H9 (cell line): Measurements from ENCODE around the gene MTF1. TPM values are rescaled to one million over a fixed set of nuclear protein-coding genes. Genes with fewer than 3 reads are reported as not detected.

Source experiments
- DNase-seq: peaks from one replicate; pipeline ENCODE4 v3.0.0-alpha.2; 2017
- H2AFZ ChIP-seq: one replicate; pipeline ENCODE4 v1.6.1; 2013; ENCODE audit warnings: mild to moderate bottlenecking, low read length, control low read depth, moderate library complexity
- H2AK5ac ChIP-seq: 2 replicates; pipeline ENCODE4 v1.6.1; 2013; ENCODE audit warnings: low read length, control low read depth, mixed read lengths; ENCODE audit not compliant: insufficient read length
- H2BK120ac ChIP-seq: one replicate; pipeline ENCODE4 v1.6.1; 2013; ENCODE audit warnings: low read depth, mild to moderate bottlenecking, low read length, control low read depth, inconsistent platforms; ENCODE audit not compliant: poor library complexity, severe bottlenecking
- H2BK12ac ChIP-seq: 2 replicates; pipeline ENCODE4 v1.6.1; 2013; ENCODE audit warnings: low read length, control low read depth, mixed read lengths, low read depth; ENCODE audit not compliant: insufficient read length
- H2BK15ac ChIP-seq: 2 replicates; pipeline ENCODE4 v1.6.1; 2013; ENCODE audit warnings: low read depth, low read length, control low read depth
- H2BK20ac ChIP-seq: one replicate; pipeline ENCODE4 v1.6.1; 2013; ENCODE audit warnings: low read depth, mild to moderate bottlenecking, low read length, control low read depth, inconsistent platforms; ENCODE audit not compliant: poor library complexity, severe bottlenecking
- H2BK5ac ChIP-seq: 2 replicates; pipeline ENCODE4 v1.6.1; 2013; ENCODE audit warnings: low read length, control low read depth, mixed read lengths; ENCODE audit not compliant: insufficient read length
- H3K14ac ChIP-seq: 2 replicates; pipeline ENCODE4 v1.6.1; 2013; ENCODE audit warnings: low read length, control low read depth; ENCODE audit not compliant: insufficient read depth
- H3K18ac ChIP-seq: 2 replicates; pipeline ENCODE4 v1.6.1; 2013; ENCODE audit warnings: low read depth, mild to moderate bottlenecking, mixed read lengths, low read length, control low read depth; ENCODE audit not compliant: insufficient read length
- H3K23ac ChIP-seq: 2 replicates; pipeline ENCODE4 v1.6.1; 2013; ENCODE audit warnings: low read length, control low read depth, mixed read lengths, low read depth; ENCODE audit not compliant: insufficient read length
- H3K23me2 ChIP-seq: 2 replicates; pipeline ENCODE4 v1.6.1; 2013; ENCODE audit warnings: low read depth, mild to moderate bottlenecking, mixed read lengths, low read length, control low read depth; ENCODE audit not compliant: insufficient read length, poor library complexity, severe bottlenecking
- H3K27ac ChIP-seq: 2 replicates; pipeline ENCODE4 v1.5.1; 2013; ENCODE audit warnings: low read length, control low read depth, mixed read lengths, low read depth; ENCODE audit not compliant: insufficient read length
- H3K27me3 ChIP-seq: 2 replicates; pipeline ENCODE4 v1.6.1; 2013; ENCODE audit warnings: low read length, control low read depth, inconsistent platforms; ENCODE audit not compliant: insufficient read depth
- H3K4ac ChIP-seq: 2 replicates; pipeline ENCODE4 v1.6.1; 2013; ENCODE audit warnings: low read depth, mild to moderate bottlenecking, control low read depth, inconsistent platforms, low read length, moderate library complexity
- H3K4me1 ChIP-seq: 2 replicates; pipeline ENCODE4 v1.6.1; 2013; ENCODE audit warnings: low read length, control low read depth, inconsistent platforms; ENCODE audit not compliant: insufficient read depth
- H3K4me2 ChIP-seq: 2 replicates; pipeline ENCODE4 v1.6.1; 2013; ENCODE audit warnings: low read length, control low read depth, mixed read lengths; ENCODE audit not compliant: insufficient read length, insufficient read depth
- H3K56ac ChIP-seq: 2 replicates; pipeline ENCODE4 v1.6.1; 2013; ENCODE audit warnings: low read depth, mild to moderate bottlenecking, mixed read lengths, low read length, control low read depth; ENCODE audit not compliant: insufficient read length
- H3K79me1 ChIP-seq: 2 replicates; pipeline ENCODE4 v1.6.1; 2013; ENCODE audit warnings: low read depth, mild to moderate bottlenecking, moderate library complexity, low read length, control low read depth, inconsistent platforms; ENCODE audit not compliant: insufficient read depth, poor library complexity, severe bottlenecking
- H3K79me2 ChIP-seq: 2 replicates; pipeline ENCODE4 v1.6.1; 2013; ENCODE audit warnings: low read length, control low read depth, inconsistent platforms; ENCODE audit not compliant: insufficient read depth
- H3K9ac ChIP-seq: 2 replicates; pipeline ENCODE4 v1.6.1; 2013; ENCODE audit warnings: low read length, control low read depth, mixed read lengths; ENCODE audit not compliant: insufficient read length; ENCODE audit errors: extremely low read depth
- H3K9me3 ChIP-seq: one replicate; pipeline ENCODE4 v1.6.1; 2013; ENCODE audit warnings: low read depth, low read length, inconsistent platforms; ENCODE audit not compliant: control insufficient read depth
- H3T11ph ChIP-seq: one replicate; pipeline ENCODE4 v1.6.1; 2013; ENCODE audit warnings: mild to moderate bottlenecking, low read length, control low read depth, inconsistent platforms
- H4K20me1 ChIP-seq: one replicate; pipeline ENCODE4 v1.6.1; 2013; ENCODE audit not compliant: control insufficient read depth, insufficient read length, insufficient read depth
- H4K5ac ChIP-seq: 2 replicates; pipeline ENCODE4 v1.6.1; 2013; ENCODE audit warnings: low read depth, mild to moderate bottlenecking, mixed read lengths, low read length, control low read depth; ENCODE audit not compliant: insufficient read length
- H4K8ac ChIP-seq: replicated peaks from 2 replicates; pipeline ENCODE4 v1.6.1; 2013; ENCODE audit warnings: low read length, control low read depth, mixed read lengths, low read depth; ENCODE audit not compliant: insufficient read length
- H4K91ac ChIP-seq: 2 replicates; pipeline ENCODE4 v1.6.1; 2013; ENCODE audit warnings: low read depth, mild to moderate bottlenecking, moderate library complexity, mixed read lengths, low read length, control low read depth; ENCODE audit not compliant: insufficient read length
- H3K27ac Mint-ChIP-seq, 3 experiments: 2 replicates in 2 of 3; 3 replicates in 1 of 3; pipeline ENCODE4 v1.8.0; 2020 to 2021; ENCODE audit warnings: mixed read lengths in 3 of 3, mild to moderate bottlenecking in 1 of 3, moderate library complexity in 1 of 3
- H3K27me3 Mint-ChIP-seq: 2 replicates; pipeline ENCODE4 v1.8.0; 2021; ENCODE audit warnings: low read depth, mild to moderate bottlenecking, moderate library complexity, mixed read lengths
- H3K36me3 Mint-ChIP-seq, 3 experiments: 2 replicates in 2 of 3; 3 replicates in 1 of 3; pipeline ENCODE4 v1.8.0; 2020 to 2021; ENCODE audit warnings: low read depth in 3 of 3, mixed read lengths in 3 of 3; ENCODE audit not compliant: insufficient read depth in 1 of 3
- H3K4me1 Mint-ChIP-seq, 2 experiments: 2 replicates each; pipeline ENCODE4 v1.8.0; 2020; ENCODE audit warnings: mixed read lengths in 2 of 2
- H3K4me3 Mint-ChIP-seq, 2 experiments: 2 replicates in 1 of 2; 3 replicates in 1 of 2; pipeline ENCODE4 v1.8.0; 2020 to 2021; ENCODE audit warnings: mild to moderate bottlenecking in 2 of 2, mixed read lengths in 2 of 2, moderate library complexity in 1 of 2
- H3K9me3 Mint-ChIP-seq, 2 experiments: 2 replicates in 1 of 2; 3 replicates in 1 of 2; pipeline ENCODE4 v1.8.0; 2020; ENCODE audit warnings: mild to moderate bottlenecking in 2 of 2, mixed read lengths in 2 of 2, moderate library complexity in 1 of 2
- WGBS: extraction: QIAGEN DNeasy Blood & Tissue Kit; methylation state at CpG from one replicate; pipeline ENCODE4 v1.1.7; 2013; ENCODE audit warnings: missing lambda C conversion rate, low lambda C conversion rate, mixed read lengths; ENCODE audit not compliant: insufficient read length; ENCODE audit errors: extremely low coverage; 5-methylcytosine and 5-hydroxymethylcytosine counted together
- total RNA-seq: library from RNA; stranded (reverse); gene quantifications from 2 replicates; pipeline ENCODE4 v1.2.1, GENCODE V29; 2021
- TF ChIP-seq, protein P1 (sequence below): fragments of 200-600 bp; sonication (generic); conservative IDR thresholded peaks from 3 replicates; pipeline ENCODE4 v1.8.0; 2021; ENCODE audit warnings: antibody characterized with exemption, mild to moderate bottlenecking

The MTF1 gene
- total RNA-seq, 1 experiment from 2014 or later: 17.0 TPM

DNA sequence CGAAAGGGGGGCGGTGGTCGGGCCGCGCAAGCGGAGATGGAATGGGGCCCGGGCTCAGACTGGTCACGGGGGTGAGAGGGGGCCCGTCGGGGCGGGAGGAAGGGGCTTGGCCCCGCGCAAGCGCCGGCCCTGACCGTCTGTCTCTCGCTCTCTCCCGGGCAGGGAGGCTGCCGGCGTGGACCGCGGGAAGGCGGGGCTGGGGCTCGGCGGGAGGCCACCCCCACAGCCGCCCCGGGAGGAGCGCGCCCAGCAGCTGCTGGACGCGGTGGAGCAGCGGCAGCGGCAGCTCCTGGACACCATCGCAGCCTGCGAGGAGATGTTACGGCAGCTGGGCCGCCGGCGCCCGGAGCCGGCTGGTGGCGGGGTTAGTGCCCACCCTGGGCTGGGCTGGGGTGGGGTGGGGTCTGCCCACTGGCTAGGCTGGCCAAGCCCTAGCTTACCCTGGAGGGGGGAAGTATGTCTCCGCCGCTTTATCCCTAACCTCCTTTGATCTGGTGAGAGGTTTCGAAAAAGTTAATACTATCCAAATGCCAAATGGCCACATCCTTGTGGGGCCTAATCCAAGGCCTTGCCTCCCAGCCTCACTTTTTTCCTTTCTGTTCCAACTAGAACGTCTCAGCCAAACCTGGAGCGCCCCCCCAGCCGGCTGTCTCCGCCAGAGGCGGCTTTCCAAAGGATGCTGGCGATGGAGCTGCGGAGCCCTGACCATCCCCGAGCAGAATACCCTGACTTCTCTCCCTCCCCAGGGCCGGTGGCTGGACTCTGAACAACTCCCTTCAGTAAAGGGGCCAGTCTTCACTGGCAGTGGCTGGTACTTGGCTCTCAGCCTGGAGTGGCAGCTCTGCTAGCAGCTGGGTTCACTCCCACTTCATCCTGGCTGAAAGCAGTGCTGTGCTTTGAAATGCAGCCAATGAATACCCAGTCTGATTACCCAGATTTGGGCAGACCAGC is 50.7 kb downstream of the MTF1 start:
- H2BK15ac ChIP-seq: no peak overlapping the region
- Mint-ChIP-seq H3K4me3 (peak overlapping the region; percentile 84 to 93), H3K27ac (peak overlapping the region; percentile 61 to 98 (median 89); a peak in 5 of 7 replicates), H3K4me1 (peaks cover 10 to 11% of the 10 kb centered on the region in 2 experiments), H3K27me3 (no peaks in the 10 kb centered on the region; the same call in 1 of the 2 replicates), H3K36me3 (peaks cover 29 to 46% (median 30%) of the 10 kb centered on the region in 3 experiments), H3K9me3 (no peaks in the 10 kb centered on the region)
- no peak overlapping the region for H3K18ac ChIP-seq
- H2BK120ac ChIP-seq: no peak overlapping the region
- H3T11ph ChIP-seq: no peak overlapping the region
- no peak overlapping the region for H4K8ac ChIP-seq
- peak; percentile 48 for DNase-seq
- no peak overlapping the region for H2BK5ac ChIP-seq
- H3K27me3 ChIP-seq: no peaks in the 10 kb centered on the region
- H4K91ac ChIP-seq: no peak overlapping the region
- H3K56ac ChIP-seq: no peak overlapping the region
- no peaks in the 10 kb centered on the region for H4K20me1 ChIP-seq
- H3K23ac ChIP-seq: no peak overlapping the region
- no peak overlapping the region for H2BK12ac ChIP-seq
- no peak overlapping the region for H2BK20ac ChIP-seq
- peak overlapping the region; percentile 39 for H3K9ac ChIP-seq
- TF ChIP-seq, protein P1, sequence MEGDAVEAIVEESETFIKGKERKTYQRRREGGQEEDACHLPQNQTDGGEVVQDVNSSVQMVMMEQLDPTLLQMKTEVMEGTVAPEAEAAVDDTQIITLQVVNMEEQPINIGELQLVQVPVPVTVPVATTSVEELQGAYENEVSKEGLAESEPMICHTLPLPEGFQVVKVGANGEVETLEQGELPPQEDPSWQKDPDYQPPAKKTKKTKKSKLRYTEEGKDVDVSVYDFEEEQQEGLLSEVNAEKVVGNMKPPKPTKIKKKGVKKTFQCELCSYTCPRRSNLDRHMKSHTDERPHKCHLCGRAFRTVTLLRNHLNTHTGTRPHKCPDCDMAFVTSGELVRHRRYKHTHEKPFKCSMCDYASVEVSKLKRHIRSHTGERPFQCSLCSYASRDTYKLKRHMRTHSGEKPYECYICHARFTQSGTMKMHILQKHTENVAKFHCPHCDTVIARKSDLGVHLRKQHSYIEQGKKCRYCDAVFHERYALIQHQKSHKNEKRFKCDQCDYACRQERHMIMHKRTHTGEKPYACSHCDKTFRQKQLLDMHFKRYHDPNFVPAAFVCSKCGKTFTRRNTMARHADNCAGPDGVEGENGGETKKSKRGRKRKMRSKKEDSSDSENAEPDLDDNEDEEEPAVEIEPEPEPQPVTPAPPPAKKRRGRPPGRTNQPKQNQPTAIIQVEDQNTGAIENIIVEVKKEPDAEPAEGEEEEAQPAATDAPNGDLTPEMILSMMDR: 0 out of 3 replicates have a peak, but pooled peaks have one; percentile 10
- peaks cover 8% of the 10 kb centered on the region for H3K23me2 ChIP-seq
- H4K5ac ChIP-seq: no peak overlapping the region
- no peak overlapping the region for H2AK5ac ChIP-seq
- H2AFZ ChIP-seq: no peak overlapping the region
- peaks cover 9% of the 10 kb centered on the region; the same call in 1 of the 2 replicates for H3K79me2 ChIP-seq
- H3K4ac ChIP-seq: no peak overlapping the region
- peak overlapping the region; percentile 68 for H3K4me2 ChIP-seq
- H3K27ac ChIP-seq: no peak overlapping the region
- WGBS: no CpG with 5 or more reads among the region's 54 CpGs
- no peak overlapping the region for H3K14ac ChIP-seq
- H3K4me1 ChIP-seq: no peaks in the 10 kb centered on the region; the same call in 1 of the 2 replicates
- peaks cover 9% of the 10 kb centered on the region for H3K79me1 ChIP-seq
- no peaks in the 10 kb centered on the region for H3K9me3 ChIP-seq
